ENCODE results near the gene LEFTY1.

DNA sequence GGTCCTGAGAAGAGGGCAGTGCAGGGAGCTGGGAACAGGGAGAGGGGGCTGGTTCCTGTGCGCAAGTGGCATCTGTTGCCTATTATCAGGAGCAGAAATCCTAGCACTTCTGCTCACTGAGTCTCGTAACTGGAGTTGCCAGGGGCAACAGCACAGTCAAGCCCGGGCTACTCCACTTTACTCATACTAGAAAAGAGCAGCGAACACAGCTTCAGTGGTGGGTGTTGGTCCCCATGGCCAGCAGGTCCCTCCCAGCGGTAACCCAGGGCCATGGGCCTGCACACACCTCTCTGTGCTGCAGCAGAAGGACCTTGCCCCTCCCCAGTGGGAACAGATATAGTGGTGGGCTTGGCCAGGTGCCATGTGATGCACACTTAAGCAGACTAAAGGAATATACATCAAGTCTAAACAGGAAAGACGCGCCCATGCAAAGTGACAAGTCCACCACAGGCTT is 26.6 kb upstream of the LEFTY1 start:
- TF ChIP-seq, protein P1, sequence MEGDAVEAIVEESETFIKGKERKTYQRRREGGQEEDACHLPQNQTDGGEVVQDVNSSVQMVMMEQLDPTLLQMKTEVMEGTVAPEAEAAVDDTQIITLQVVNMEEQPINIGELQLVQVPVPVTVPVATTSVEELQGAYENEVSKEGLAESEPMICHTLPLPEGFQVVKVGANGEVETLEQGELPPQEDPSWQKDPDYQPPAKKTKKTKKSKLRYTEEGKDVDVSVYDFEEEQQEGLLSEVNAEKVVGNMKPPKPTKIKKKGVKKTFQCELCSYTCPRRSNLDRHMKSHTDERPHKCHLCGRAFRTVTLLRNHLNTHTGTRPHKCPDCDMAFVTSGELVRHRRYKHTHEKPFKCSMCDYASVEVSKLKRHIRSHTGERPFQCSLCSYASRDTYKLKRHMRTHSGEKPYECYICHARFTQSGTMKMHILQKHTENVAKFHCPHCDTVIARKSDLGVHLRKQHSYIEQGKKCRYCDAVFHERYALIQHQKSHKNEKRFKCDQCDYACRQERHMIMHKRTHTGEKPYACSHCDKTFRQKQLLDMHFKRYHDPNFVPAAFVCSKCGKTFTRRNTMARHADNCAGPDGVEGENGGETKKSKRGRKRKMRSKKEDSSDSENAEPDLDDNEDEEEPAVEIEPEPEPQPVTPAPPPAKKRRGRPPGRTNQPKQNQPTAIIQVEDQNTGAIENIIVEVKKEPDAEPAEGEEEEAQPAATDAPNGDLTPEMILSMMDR (conservative IDR thresholded peaks at IDR 0.05; ENCODE audit: low read length), result no peak
- no peak for TF ChIP-seq EZH2phosphoT487 (IDR thresholded peaks at IDR 0.05; ENCODE audit: borderline replicate concordance, low read depth, low read length)

All from OCI-LY7 (cell line).